HL-60 (cell line): ENCODE data around the gene ITIH5.

Experiments used
- DNase-seq, 2 experiments: peaks; one replicate each; pipeline ENCODE4 v3.0.0-alpha.2; 2010 to 2020; ENCODE audit warnings: low read depth in 1 of 2, low spot score in 1 of 2
- H3K27ac ChIP-seq: fragments of 250-450 bp; sonication (Bioruptor Pico); replicated peaks from 2 replicates; pipeline ENCODE4 v1.5.1; 2020; ENCODE audit warnings: mild to moderate bottlenecking, moderate library complexity
- H3K27me3 ChIP-seq: fragments of 250-450 bp; sonication (Bioruptor Pico); 2 replicates; pipeline ENCODE4 v1.5.1; 2021; ENCODE audit warnings: mild to moderate bottlenecking, moderate library complexity; ENCODE audit not compliant: insufficient read depth, poor library complexity, severe bottlenecking
- H3K4me3 ChIP-seq: replicated peaks from 2 replicates; pipeline ENCODE4 v1.5.1; 2011; ENCODE audit warnings: mild to moderate bottlenecking, control low read depth, low read length; ENCODE audit not compliant: insufficient read depth
- CTCF ChIP-seq: IDR thresholded peaks from one replicate; pipeline ENCODE4 v1.5.1; 2011; ENCODE audit warnings: low read length, control low read depth, inconsistent platforms; ENCODE audit not compliant: insufficient read depth
- GABPA ChIP-seq: IDR thresholded peaks from 2 replicates; pipeline ENCODE4 v1.6.1; 2012; ENCODE audit warnings: low read depth
- POLR2AphosphoS5 ChIP-seq: IDR thresholded peaks from 2 replicates; pipeline ENCODE4 v1.6.1; 2012; ENCODE audit warnings: low read depth
- REST ChIP-seq: IDR thresholded peaks from 2 replicates; pipeline ENCODE4 v1.6.1; 2012; ENCODE audit warnings: low read depth; ENCODE audit not compliant: insufficient replicate concordance
- SPI1 ChIP-seq: IDR thresholded peaks from 2 replicates; pipeline ENCODE4 v1.6.1; 2012; ENCODE audit warnings: low read depth, mild to moderate bottlenecking, borderline replicate concordance

ITIH5 gene

GRCh38 chr10:7706534-7707073 lies 39.8 kb upstream of the ITIH5 start:
- Histone ChIP-seq H3K27me3 (no peaks in the 10 kb centered on the region), H3K4me3 (no peak overlapping the region), H3K27ac (no peak overlapping the region)
- DNase-seq = no peak
- no peak for TF ChIP-seq REST
- TF ChIP-seq SPI1 = no peak
- no peak for TF ChIP-seq CTCF
- no peak for TF ChIP-seq POLR2AphosphoS5
- no peak for TF ChIP-seq GABPA

- TF ChIP-seq POLR2AphosphoS5 (no peak), CTCF (no peak), SPI1 (no peak), GABPA (no peak), REST (no peak)
- Histone ChIP-seq H3K27me3 (no peaks in the 10 kb centered on the region), H3K27ac (no peak overlapping the region), H3K4me3 (no peak overlapping the region)
- DNase-seq = no peak
Measured at GRCh38 chr10:7705341-7705740, 38.6 kb upstream of the ITIH5 start.

DNA sequence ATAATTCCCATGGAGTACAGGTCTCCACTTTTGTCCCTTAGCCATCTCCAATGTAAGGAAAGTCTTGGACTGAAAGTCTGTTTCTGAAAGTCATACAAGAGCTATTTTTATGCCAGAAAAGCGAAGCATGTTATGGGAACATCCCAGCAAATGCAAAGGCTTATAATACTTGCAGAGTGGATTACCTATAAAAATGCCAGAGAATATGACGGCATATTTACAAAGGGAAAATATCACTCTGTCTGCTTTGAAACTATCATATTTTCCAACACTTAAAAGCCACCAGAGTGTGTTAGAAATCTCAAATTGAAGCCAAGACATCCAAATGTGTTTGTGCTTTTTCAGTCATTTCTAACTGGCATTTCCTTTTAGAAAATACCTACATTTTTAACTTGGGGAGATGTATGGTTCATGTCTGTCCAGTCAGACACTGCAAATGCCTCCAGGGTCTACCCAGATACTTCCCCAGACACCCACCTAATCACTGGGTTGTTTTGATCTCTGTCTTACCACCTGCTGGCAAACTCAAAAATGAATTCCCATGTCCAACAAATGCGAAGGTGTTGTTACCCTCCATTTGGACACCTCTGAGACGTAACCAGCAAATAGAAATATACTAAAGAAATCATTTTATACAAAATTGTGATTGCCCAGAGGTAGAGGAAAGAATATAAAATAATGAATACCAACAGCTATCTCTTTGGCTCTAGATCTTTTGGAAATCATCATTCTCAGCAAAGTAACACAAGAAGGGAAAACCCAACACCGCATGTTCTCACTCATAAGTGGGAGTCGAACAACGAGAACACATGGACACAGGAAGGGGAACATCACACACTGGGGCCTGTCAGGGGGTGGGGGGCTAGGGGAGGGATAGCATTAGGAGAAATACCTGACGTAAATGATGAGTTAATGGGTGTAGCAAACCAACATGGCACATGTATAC lies 37.6 kb upstream of the ITIH5 start:
- H3K4me3 ChIP-seq = no peak overlapping the region
- DNase-seq = no peak
- no peaks in the 10 kb centered on the region for H3K27me3 ChIP-seq
- TF ChIP-seq POLR2AphosphoS5 (no peak), SPI1 (no peak), REST (no peak), GABPA (no peak), CTCF (no peak)
- no peak overlapping the region for H3K27ac ChIP-seq
